GM12878 (cell line): ENCODE data around the gene FGB. TPM values are rescaled to one million over a fixed set of nuclear protein-coding genes. Genes with fewer than 3 reads are reported as not detected.

ENCODE experiments used
- ATAC-seq: fragments of 200-7000 bp; cut with Tn5 transposase; 3 replicates; pipeline ENCODE4 v1.9.1; 2020; ENCODE audit warnings: mild to moderate bottlenecking, moderate library complexity
- BruUV-seq: library from RNA; stranded (reverse); fragments of 400-500 nt; replicated peaks from 2 replicates; lab custom pipeline; 2021; lab: Mats Ljungman, UMichigan
- CTCF ChIA-PET: fragments of 300-600 bp; sonication (Branson Sonifier 250); formaldehyde crosslinking; extraction: SDS; loops from one replicate; lab custom pipeline; 2021; ENCODE audit warnings: inconsistent platforms; lab: Yijun Ruan, JAX
- POLR2A ChIA-PET: fragments of 350-600 bp; formaldehyde crosslinking; extraction: SDS; loops from one replicate; lab custom pipeline; 2021; ENCODE audit warnings: inconsistent platforms; lab: Charles Lee
- RAD21 ChIA-PET: fragments of 300-600 bp; sonication (Branson Sonifier 250); formaldehyde crosslinking; loops from one replicate; lab custom pipeline; 2023; ENCODE audit warnings: antibody characterized with exemption; ENCODE audit not compliant: unreplicated experiment; lab: Charles Lee
- SMC1A ChIA-PET: fragments of 300-600 bp; sonication (Branson Sonifier 250); formaldehyde crosslinking; loops from one replicate; lab custom pipeline; 2023; ENCODE audit not compliant: unreplicated experiment, uncharacterized antibody; lab: Charles Lee
- DNase-seq: peaks from one replicate; pipeline ENCODE4 v3.0.0-alpha.2; 2011; ENCODE audit warnings: low read depth, low spot score
- FAIRE-seq: peaks from 3 replicates; lab custom pipeline; 2011; peaks lifted over from hg19 to GRCh38; lab: Jason Lieb, UNC
- H2AFZ ChIP-seq: 2 replicates; pipeline ENCODE4 v1.6.0; 2011; ENCODE audit warnings: low read depth, low read length, control low read depth; ENCODE audit not compliant: control insufficient read depth
- H3K27ac ChIP-seq: 2 replicates; pipeline ENCODE4 v1.5.1; 2011; ENCODE audit warnings: control low read depth; ENCODE audit not compliant: control insufficient read depth, insufficient read depth
- H3K27me3 ChIP-seq, 2 experiments: replicated peaks in 1 of 2; 2 replicates each; pipeline versions ENCODE4 v1.6.0 to v1.6.1; 2011; ENCODE audit warnings: low read length in 1 of 2; ENCODE audit not compliant: control insufficient read depth in 2 of 2, insufficient read depth in 2 of 2
- H3K36me3 ChIP-seq, 2 experiments: 2 replicates each; pipeline ENCODE4 v1.5.1; 2011; ENCODE audit warnings: low read length in 1 of 2; ENCODE audit not compliant: control insufficient read depth in 2 of 2, insufficient read depth in 2 of 2
- H3K4me1 ChIP-seq: 2 replicates; pipeline ENCODE4 v1.6.1; 2011; ENCODE audit warnings: mild to moderate bottlenecking, low read length, moderate library complexity, mixed read lengths; ENCODE audit not compliant: control insufficient read depth, insufficient read depth
- H3K4me2 ChIP-seq: 2 replicates; pipeline ENCODE4 v1.6.0; 2011; ENCODE audit warnings: control low read depth; ENCODE audit not compliant: control insufficient read depth, insufficient read depth
- H3K4me3 ChIP-seq: fragments of 200-600 bp; sonication (generic); 2 replicates; pipeline ENCODE4 v1.5.1; 2016
- H3K79me2 ChIP-seq: 2 replicates; pipeline ENCODE4 v1.6.0; 2011; ENCODE audit warnings: low read length; ENCODE audit not compliant: control insufficient read depth, insufficient read depth
- H3K9ac ChIP-seq: 2 replicates; pipeline ENCODE4 v1.8.0; 2011; ENCODE audit warnings: low read length, control low read depth, mixed read lengths; ENCODE audit not compliant: control insufficient read depth, insufficient read depth
- H3K9me3 ChIP-seq: replicated peaks from 3 replicates; pipeline ENCODE4 v1.5.1; 2011; ENCODE audit warnings: mild to moderate bottlenecking, low read length; ENCODE audit not compliant: control insufficient read depth, insufficient read depth
- H4K20me1 ChIP-seq: 2 replicates; pipeline ENCODE4 v1.6.0; 2011; ENCODE audit not compliant: control insufficient read depth, insufficient read depth
- BMI1 ChIP-seq: fragments of 450-650 bp; IDR thresholded peaks from 2 replicates; pipeline ENCODE4 v1.6.1; 2016; ENCODE audit warnings: mild to moderate bottlenecking, moderate library complexity, borderline replicate concordance
- CEBPB ChIP-seq, 2 experiments: fragments of 150-350 bp in 1 of 2; IDR thresholded peaks; 2 replicates each; pipeline ENCODE4 v1.6.1; 2012 to 2014; ENCODE audit warnings: low read depth in 2 of 2, low read length in 2 of 2, borderline replicate concordance in 1 of 2, inconsistent platforms in 1 of 2
- EP300 ChIP-seq, 2 experiments: fragments of 150-350 bp in 1 of 2; IDR thresholded peaks; 2 replicates each; pipeline ENCODE4 v1.6.1; 2011 to 2012; ENCODE audit warnings: low read depth in 2 of 2, low read length in 2 of 2, borderline replicate concordance in 1 of 2, improper control_type of control experiment in 1 of 2, inconsistent platforms in 1 of 2; ENCODE audit not compliant: control insufficient read depth in 1 of 2
- IRF3 ChIP-seq: fragments of 450-650 bp; IDR thresholded peaks from 2 replicates; pipeline ENCODE4 v1.6.1; 2014; ENCODE audit warnings: mild to moderate bottlenecking
- MTA3 ChIP-seq: IDR thresholded peaks from 2 replicates; pipeline ENCODE4 v1.6.1; 2012; ENCODE audit warnings: low read length, inconsistent platforms, borderline replicate concordance
- MYC ChIP-seq: IDR thresholded peaks from 2 replicates; pipeline ENCODE4 v1.6.1; 2011; ENCODE audit warnings: mild to moderate bottlenecking, low read length, moderate library complexity, inconsistent platforms; ENCODE audit not compliant: insufficient read depth, insufficient replicate concordance, insufficient read length, severe bottlenecking
- PAX5 ChIP-seq: IDR thresholded peaks from 2 replicates; pipeline ENCODE4 v1.6.1; 2011; ENCODE audit warnings: low read depth, low read length, borderline replicate concordance
- ZBTB11 ChIP-seq: fragments of 450-650 bp; formaldehyde crosslinking; IDR thresholded peaks from 2 replicates; pipeline ENCODE4 v1.5.0; 2022; ENCODE audit warnings: mild to moderate bottlenecking, missing genetic modification characterization
- WGBS: methylation state at CpG from one replicate; pipeline ENCODE4 v1.1.6; 2016; ENCODE audit warnings: low lambda C conversion rate; ENCODE audit not compliant: insufficient replicate concordance, insufficient coverage; ENCODE audit errors: missing lambda C conversion rate; 5-methylcytosine and 5-hydroxymethylcytosine counted together
- in situ Hi-C: fragments of 300-500 bp; cut with MboI; formaldehyde crosslinking; loops from 9 replicates; pipeline ENCODE4 v1.14.3; 2018; ENCODE audit warnings: mixed read lengths
- intact Hi-C: fragments of 100-400 bp; cut with micrococcal nuclease; formaldehyde crosslinking; loops from one replicate; pipeline ENCODE4 v1.14.2; 2022; ENCODE audit not compliant: unreplicated experiment
- polyA plus RNA-seq, 11 experiments: library from polyadenylated mRNA; depleted of rRNA in 4 of 11; unstranded in 6 of 11; stranded (reverse) in 5 of 11; fragments of >200 nt; fragmentation: Nextera tagmentation in 4 of 11; fragmentation: Illumina TruSeq in 1 of 11; extraction: Ambion mirVana in 4 of 11; extraction: Trizol in 1 of 11; gene quantifications; 1 replicate in 1 of 11; 2 replicates in 10 of 11; pipeline versions ENCODE4 v1.2.1 to v1.2.3, GENCODE V29; 2011 to 2016; ENCODE audit warnings: inconsistent platforms in 2 of 11, missing spikeins in 2 of 11, low read depth in 1 of 11
- total RNA-seq, 4 experiments: library from RNA; depleted of rRNA in 3 of 4; stranded (reverse); fragments of >200 nt in 3 of 4; fragmentation: Illumina TruSeq in 1 of 4; extraction: Trizol in 1 of 4; gene quantifications; 2 replicates each; pipeline versions ENCODE4 v1.2.1 to v1.2.3, GENCODE V29; 2013 to 2021

The FGB gene
- total and polyA plus RNA-seq, 10 of the 15 experiments (the other 5 are each of a cell fraction or from before 2014, with no cell fraction given): 0.04 to 2.7 TPM; not detected in 8

- no peak for TF ChIP-seq MTA3
Measured at GRCh38 chr4:154569028-154569427, 6.2 kb downstream of the FGB start (continued).

- Histone ChIP-seq H3K9me3 (no peaks in the 10 kb centered on the region), H4K20me1 (no peaks in the 10 kb centered on the region), H3K4me1 (no peaks in the 10 kb centered on the region), H3K4me3 (no peak overlapping the region), H3K36me3 (no peaks in the 10 kb centered on the region), H2AFZ (no peak overlapping the region), H3K79me2 (no peaks in the 10 kb centered on the region)
- FAIRE-seq (no peak), DNase-seq (no peak)
- RAD21 ChIA-PET: no interaction called here
- intact Hi-C loops: no loop called here
- no TSS peak for BruUV-seq
- in situ Hi-C loops: no loop called here
- TF ChIP-seq EP300 (IDR thresholded peaks at IDR 0.05; ENCODE audit: borderline replicate concordance in 1 of 2, control insufficient read depth in 1 of 2, low read depth in 2 of 2, low read length in 2 of 2) (no peak), MYC (no peak), IRF3 (no peak), BMI1 (no peak), CEBPB (IDR thresholded peaks at IDR 0.05; ENCODE audit: borderline replicate concordance in 1 of 2, low read depth in 2 of 2, low read length in 2 of 2) (no peak), PAX5 (no peak), ZBTB11 (CRISPR knock-in tag) (no peak)
- TF ChIP-seq, all 136 proteins: peak for 0
- no peak for ATAC-seq
- Histone ChIP-seq H3K27ac (no peak overlapping the region), H3K9ac (no peak overlapping the region), H3K4me2 (no peak overlapping the region), H3K27me3 (no peaks in the 10 kb centered on the region; a peak in 1 of 4 replicates)
- WGBS: 33% methylated on average over 5 of the region's 5 CpGs
- ChIA-PET SMC1A (interaction anchor here (1.6 kb wide), 1 partner anchor 11 kb away, joined by 7 read pairs; no protein-coding TSS in a partner anchor), CTCF (interaction anchor here (1.0 to 5.9 kb wide), 3 partner anchors 12 to 54 kb away, joined by 3 to 32 read pairs (median 4); no protein-coding TSS in a partner anchor), POLR2A (no interaction called here)
Measured at GRCh38 chr4:154569584-154569983, 6.8 kb downstream of the FGB start.
